GM18873 (cell line): Measurements from ENCODE around the gene RASD2.

Experiments used
- ATAC-seq: cut with Tn5 transposase; IDR thresholded peaks from one replicate; pipeline ENCODE4 v1.9.1; 2021; ENCODE audit warnings: mild to moderate bottlenecking, moderate library complexity, moderate number of reproducible peaks; ENCODE audit not compliant: unreplicated experiment, low FRiP score

RASD2 gene

DNA sequence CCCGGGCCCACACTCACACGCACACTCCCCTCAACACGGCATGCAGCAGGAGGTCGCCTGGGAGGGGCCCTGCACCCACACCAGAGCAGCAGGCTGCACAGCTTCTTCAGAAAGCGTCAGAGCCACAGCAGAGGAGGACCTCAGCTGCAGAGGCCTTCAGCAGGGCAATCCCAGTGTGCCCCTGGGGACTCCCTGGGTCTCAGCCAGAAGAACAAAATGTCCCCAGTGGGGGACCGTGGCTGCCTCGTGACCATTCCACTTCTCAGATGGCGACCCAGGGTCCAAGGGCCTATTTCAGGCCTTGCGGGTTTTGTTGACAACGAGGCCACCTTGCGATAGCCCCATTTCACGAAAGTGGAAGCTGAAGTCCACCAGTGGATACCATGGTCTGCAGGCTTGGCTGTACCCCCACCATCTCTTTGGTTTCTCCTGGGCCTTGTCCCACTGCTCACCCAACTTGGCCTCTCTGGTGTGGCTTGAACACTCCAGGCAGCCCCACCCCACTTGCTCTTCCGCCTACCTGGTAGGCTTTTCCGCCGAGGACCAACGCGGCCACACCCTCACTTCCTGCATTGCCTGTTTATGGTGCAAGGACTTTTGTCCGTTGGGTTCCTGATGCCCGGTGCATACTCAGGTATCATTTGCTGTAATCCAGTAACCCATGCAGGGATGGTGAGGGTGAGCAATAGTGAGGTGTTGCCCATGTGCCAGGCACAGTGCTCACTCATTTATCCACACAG is 38.4 kb downstream of the RASD2 start:
- no peak for ATAC-seq

DNA sequence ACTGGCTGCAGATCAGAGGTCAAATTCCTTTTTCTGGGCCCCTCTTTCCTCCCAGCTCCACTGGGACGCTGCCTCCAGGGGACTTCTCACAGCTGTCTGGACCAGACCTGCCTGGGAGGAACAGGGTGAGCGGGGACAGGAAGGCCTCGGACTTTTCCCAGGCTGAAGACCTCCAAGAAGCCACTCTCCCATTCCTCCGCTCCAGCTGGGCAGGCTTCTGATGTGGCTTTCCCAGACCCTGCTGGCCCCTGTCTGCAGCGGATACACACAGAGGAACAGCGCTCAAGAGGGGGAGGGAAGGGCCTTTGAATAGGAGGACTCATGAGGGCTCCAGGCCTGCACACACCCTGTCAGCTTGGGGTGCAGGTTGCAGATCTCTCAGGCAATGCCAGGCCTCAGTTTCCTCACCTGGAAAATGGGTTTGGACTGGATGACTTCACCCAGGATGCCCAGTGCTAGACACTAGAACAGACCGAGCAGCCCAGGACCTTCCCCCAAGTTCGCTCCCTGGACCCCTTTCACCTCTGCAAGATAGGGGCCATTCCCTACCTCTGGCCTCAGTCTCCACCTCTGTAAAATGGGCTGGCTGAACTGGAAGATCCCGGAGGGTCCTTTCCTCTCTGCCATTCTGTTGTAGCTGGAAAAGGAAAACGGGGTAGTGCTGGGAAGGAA is 39.9 kb downstream of the RASD2 start:
- ATAC-seq = no peak

DNA sequence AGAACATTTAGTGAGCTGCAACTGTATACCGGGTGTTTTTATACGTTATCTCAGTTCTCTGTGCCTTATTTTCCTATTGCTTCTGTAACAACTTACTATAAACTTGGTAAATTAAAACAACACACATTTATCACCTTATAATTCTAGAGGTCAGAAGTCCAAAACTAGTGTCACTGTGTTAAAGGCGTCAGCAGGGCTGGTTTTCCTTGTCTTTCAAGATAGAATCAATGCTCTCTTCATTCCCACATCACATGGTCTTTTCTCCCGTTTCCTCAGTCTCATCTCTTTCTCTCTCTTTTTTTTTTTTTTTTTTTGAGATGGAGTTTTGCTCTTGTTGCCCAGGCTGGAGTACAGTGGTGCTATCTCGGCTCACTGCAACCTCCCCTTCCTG is 40.4 kb downstream of the RASD2 start:
- no peak for ATAC-seq

DNA sequence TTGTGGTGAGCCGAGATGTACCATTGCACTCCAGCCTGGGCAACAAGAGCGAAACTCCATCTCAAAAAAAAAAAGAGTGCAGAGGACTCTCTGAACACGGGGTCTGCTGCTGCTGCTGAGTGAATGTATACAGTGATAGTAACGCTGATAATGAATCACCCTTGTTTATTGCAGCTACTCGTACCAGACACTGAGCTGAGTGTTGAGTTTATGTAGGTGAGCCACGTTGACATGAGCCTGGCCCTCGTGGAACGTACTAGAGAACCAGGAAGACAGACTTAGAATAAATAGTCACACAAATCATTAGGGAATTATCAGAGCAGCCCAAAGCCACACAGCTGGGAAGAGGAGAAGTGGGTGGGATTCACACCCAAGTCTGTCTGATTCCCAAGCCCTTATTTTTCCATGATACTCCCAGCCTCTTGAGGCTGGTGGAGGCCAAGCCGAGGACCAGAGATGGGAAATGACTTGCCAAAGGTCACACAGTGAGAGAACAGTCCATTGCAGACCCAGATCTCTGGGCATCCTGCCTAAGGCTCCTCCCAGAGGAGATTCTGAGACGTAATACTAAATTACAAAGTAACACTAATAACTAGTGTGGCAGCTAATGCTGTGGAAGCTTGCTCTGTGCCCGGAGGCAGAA is 41.7 kb downstream of the RASD2 start:
- ATAC-seq = no peak

DNA sequence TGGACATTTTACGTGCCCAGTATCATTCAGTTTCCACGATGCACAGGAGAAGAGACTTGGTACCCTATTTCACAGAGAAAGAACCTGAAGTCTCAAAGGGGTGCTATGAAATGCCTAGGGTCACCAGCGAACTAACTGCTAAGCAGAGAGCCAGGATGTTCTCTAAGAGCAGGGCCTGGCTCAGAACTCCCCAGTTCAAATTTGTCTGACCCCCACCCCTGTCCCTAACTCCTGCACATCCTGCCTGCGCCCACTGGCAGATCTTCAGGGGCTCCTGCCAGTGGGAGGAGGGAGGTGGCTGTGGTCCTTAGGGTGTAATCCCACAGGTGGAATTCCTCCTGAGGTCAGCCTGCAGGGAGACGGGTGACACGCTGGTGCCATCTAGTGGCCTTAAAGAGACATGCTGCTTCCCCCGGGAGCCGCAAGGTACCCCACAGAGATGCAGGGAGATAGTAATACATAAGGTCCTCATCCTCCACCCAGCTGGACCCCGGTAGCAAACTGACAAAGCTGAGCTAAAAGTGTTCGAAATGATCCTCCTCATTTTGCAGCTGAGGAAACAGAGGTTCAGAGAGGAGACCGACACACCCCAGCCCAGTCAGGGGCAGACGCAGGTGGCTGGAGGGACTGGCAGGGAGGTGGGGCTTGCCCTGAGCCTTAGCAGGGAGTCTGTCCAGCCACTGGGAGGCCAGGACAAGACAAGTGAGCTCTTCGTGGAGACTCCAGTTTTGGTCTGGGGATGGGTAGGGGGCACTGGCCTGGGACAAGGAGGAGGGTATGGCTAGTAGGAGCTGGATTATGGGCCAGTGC is 42.4 kb downstream of the RASD2 start:
- no peak for ATAC-seq

DNA sequence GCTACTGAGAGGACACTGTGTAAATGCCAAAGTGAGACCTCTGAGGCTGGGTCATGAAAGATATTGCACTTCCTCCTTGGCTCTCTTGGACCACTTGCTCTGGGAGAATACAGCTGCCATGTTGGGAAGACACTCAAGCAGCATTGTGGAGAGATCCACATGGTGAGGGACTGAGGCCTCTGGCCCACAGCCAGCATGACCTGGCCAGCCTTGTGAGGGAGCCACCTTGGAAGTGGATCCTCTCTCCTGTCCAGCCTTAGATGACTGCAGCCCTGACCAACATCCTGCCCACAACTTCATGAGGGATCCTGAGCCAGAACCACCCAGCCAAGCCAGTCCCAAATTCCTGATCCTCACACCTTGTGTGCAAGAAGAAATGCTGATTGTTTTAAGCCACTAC is 46.1 kb downstream of the RASD2 start:
- no peak for ATAC-seq

DNA sequence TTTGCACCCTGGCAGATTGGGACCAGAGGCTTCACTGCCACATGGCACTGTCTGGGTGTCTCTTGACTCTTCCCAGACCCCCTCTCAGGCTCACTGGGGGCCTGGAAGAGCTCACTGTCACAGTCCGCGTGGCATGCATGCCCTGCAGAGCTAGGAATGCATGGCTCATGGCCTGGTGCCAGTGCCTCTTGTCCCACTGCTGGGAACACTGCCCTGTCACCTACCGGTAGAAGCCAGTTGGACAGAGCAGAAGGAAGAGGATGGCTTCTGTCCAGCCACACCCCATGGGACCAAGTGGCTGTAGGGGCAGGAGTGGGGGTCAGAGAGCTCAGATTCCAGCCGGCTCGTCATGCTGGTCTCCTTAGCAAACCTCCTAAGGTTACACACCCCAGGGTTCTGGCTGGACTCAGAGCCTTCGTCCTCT is 46.8 kb downstream of the RASD2 start:
- ATAC-seq = no peak

DNA sequence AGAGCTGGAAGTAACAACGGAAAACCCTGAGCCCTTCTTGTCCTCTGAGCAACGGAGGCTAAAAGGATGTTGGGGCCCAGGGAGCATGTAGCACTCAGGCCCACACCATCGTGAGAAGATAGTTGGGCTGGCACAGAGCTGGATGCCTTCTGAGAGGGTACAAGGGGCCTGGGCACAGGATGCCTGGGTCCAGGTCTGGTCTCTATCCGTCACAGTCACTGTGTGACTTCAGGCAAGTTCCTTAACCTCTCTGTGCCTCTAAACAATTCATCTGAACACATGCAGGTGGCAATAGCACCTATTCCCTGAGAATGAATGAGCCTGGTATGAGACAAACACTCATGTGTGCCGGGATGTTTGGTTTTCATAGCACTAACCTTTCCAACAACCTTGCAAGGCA is 47.3 kb downstream of the RASD2 start:
- no peak for ATAC-seq

DNA sequence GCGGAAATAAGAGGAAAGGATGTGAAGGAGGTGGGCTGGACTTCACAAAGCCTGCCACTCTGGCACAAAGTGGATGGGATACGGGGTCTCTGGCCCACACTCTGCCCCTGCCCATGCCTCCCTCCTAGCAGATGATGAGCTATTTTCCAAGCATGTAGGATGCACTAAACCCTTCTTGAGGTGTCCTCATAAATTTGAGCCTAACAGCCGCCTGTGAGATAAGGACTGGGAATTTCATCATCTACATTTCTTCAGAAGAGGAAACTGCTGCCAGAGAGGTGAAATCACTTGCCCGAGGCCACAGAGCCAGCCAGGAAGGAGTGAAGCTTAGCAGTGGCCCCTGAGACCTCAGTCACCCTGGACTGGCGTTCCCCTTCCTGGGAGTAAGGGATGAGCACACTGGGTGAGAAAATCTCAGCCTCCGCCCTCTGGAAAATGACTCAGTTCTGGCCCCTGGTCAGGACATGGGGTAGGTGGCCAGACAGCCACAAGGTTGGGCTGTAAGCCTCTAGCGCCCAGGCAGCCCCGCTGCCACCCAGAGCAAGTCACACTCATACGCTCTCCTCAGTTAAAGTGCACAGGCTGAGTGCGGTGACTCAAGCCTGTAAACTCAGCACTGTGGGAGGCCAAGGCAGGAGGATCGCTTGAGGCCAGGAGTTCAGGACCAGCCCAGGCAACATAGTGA is 48.6 kb downstream of the RASD2 start:
- no peak for ATAC-seq

DNA sequence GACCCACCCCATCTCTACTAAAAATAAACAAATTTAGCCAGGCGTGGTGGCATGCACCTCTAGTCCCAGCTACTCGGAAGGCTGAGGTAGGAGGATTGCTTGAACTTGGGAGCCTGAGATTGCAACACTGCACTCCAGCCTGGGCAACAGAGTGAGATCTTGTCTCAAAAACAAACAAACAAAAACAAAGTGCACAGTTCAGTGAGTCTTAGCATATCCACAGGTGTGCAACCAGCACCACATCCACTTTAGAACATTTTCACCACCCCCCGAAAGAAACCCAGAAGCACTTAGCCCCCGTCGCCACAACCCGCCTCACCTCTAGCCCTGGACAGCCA is 49.1 kb downstream of the RASD2 start:
- ATAC-seq = no peak

DNA sequence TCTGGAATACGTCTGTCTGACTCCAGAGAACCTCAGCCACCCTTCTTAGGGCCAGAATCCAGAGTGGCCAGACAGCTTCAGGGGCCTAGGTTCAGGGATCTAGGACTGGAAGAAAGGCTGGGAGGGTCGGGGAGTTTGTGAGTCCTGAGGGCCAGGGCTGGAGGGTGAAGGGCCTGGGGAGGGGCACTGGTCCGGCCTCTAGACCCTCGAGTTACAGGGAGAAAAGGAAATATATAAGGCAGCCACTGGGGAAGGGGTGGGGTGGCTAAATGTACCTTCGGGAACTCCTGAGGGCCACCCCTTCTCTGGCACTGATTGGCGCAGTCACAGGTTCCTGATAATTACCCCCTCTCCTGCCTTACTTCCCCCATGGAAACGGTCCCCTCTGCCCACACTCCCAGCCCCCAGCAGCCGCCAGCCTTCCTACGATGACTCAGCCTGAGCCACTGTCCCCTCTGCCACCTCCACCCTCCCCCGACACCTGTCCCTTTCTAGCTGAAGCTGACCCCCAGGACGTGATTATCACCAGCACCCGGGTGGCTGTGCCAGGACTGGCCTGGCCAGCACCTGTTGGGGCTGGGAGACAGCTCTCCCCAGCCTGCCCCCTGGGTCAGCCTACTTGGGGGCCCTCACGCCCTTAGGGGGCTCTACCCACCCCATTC is 50.1 kb downstream of the RASD2 start:
- no peak for ATAC-seq

DNA sequence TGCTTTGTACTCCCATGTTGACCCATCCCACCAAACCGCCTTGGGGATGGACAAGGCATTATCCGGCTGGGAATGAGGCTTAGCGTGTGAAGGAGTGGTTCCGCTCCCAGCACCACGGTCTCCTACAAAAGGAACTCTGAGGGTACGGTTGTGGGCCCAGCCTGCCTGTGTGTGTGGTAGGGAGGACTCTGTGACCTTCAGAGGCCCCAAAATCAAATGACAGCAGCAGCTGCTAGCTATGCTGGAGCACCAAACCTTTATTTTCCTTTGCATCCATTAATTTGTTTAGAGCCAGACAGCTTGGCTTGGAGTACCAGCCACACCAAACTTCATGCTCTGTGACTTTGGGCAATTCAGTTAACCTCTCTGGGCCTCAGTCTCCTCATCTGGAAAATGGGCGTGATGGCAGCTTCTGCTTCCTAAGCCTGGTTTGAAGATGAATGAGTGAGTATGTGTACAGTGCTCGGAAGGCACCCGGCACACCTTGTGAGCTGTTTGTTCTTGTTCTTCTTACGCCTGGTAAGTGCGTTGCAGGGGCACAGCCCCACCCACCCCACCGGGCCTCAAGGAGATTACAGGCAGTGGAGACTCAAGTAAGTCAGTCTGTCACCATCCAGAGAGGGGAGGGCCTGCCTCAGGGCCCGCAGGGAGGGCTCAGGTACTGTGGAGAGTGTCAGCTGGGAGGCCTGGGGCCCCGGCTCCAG is 51.2 kb downstream of the RASD2 start:
- no peak for ATAC-seq

DNA sequence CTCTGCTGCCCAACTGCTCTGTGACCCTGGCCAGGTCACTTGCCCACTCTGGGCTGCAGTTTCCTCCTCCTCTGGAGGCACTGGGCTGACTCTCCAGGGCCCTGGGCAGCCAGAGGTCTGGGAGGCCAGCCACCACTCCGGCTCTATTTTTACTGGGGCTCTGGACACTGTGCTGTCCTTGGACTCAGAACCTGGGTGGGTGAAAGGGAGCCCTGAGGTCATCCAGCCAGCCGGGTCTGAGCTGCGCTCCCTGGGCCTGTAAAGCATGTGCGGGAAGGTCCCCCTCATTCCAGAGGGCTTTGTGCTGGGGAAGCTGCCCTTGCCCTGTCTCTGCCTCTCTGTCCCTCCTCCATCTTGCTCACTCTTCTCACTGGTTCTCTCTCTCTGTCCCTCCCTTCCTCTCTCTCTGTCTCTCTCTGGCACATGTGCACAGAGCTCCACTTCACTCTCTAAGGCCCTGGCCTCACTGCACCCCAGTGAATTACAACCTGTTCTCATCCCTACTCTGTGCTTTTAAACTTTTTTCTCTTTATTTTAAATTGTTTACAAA is 51.9 kb downstream of the RASD2 start:
- no peak for ATAC-seq

DNA sequence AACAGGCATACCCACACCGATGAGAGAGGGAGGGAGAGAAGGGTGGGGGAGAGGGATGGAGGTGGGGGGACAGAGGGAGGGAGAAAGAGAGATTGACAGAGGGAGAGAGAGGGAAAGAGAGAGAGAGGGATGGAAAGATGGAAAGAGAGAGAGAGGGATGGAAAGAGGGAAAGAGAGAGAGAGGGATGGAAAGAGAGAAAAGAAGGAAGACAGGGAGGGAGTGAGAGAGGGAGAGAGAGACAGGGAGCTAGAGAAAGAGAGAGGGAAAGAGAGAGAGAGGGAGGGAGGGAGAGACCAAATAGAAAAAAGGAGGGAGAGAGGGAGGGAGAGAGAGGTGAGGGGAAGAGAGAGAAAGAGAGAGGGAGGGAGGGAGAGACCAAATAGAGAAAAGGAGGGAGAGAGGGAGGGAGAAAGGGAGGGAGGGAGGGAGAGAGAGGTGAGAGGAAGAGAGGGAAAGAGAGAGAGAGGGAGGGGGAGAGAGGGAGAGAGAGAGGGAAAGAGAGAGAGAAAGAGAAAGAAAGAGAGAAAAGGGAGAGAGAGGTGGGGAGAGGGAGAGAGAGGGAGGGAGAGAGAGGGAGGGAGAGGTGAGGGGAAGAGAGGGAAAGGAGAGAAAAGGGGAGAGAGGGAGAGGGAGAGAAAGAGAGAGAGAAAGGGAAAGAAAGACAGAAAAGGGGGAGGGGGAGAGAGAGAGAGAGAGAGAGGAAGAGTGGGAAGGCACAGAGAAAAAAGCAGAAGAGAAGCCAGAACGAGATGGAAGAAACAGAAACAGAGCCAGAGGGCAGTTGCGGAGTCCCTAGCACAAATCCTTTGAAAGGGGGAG is 52.6 kb downstream of the RASD2 start:
- no peak for ATAC-seq

DNA sequence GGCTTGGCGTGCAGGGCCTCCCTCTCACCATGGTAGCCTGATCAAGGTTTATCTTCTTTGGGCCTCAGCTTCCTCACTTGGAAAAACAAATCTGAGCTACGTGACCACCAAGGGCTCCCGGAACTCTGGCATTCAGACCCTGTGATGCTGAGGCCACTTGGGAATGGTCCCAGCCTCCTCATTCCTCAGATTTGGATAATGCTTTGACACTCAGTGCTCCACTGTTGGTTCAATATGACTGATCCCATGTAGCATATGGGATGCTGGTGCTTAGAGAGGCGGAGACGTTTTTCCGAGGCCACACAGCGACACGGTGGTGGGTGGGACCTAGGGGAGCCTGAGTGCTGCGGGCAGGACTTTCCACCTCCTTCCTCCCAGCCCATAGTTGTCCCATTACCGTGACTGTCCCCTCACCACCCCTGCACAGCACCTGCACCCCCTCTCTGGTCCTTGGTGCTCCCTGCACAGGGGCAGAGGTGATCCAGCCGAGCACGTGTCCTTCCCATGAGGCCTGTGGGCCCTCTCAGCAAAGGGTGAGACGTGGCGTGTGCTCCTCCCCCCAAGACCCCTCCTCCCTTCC is 53.4 kb downstream of the RASD2 start:
- ATAC-seq = no peak

DNA sequence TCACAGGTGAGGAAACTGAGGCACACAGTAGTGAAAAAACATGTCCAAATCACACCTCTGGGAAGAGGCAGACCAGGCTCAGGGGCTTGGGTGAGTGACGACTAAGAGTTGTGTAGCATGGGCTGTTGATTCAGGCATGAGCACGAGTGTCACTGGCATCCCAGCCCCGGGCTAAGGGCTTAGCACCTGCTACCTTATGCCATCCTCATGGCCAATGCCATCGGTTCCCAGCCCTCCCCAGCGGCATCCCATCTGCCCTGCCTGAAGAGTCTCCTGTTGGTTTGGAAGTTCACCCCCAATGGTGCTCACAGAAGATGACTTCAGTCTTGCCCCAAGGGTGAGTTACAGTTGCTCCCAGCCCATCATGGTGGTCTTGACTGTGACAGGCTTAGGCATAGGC is 54.1 kb downstream of the RASD2 start:
- no peak for ATAC-seq

DNA sequence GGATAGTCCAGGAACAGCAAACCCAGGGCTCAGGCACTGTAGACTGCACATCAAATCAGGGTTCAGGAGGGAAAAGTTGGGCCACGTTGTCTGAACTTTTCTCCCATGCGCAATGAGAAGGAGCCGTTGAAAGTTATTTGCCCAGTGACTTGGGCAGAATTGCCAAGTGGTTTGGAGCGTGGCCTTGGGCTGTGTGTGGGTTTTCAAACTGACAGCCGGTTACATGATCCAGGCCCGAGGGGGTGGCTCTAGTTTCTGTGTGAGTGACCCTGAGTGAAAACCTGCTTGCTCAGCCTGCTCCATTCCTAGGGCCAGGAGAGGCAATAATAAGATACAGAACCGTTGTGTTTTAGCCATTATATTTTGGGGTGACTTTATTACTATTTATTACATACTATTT is 56.2 kb downstream of the RASD2 start:
- no peak for ATAC-seq
